Liver (tissue), 9 donors: Measurements from ENCODE around the gene TRIP6. TPM values are rescaled to one million over a fixed set of nuclear protein-coding genes. Genes with fewer than 3 reads are reported as not detected.
A peak's percentile ranks its signal among the peaks of the same experiment; 100 is the strongest.

ENCODE experiments used
- DNase-seq: peaks from one replicate; pipeline ENCODE4 v3.0.0-alpha.2; 2017; ENCODE audit warnings: low spot score
- H3K27ac ChIP-seq, 2 donors: one replicate each; pipeline ENCODE4 v1.7.0; 2013; ENCODE audit warnings: inconsistent platforms in 2 of 2, low read length in 2 of 2, control low read depth in 1 of 2, low read depth in 1 of 2, mild to moderate bottlenecking in 1 of 2
- H3K27me3 ChIP-seq, 4 donors: one replicate each; pipeline versions ENCODE4 v1.6.1 to v1.7.0; 2013; ENCODE audit warnings: low read length in 3 of 4, inconsistent platforms in 1 of 4, mild to moderate bottlenecking in 1 of 4, moderate library complexity in 1 of 4; ENCODE audit not compliant: control insufficient read depth in 4 of 4, insufficient read depth in 4 of 4
- H3K36me3 ChIP-seq, 4 donors: one replicate each; pipeline versions ENCODE4 v1.6.1 to v1.7.0; 2013; ENCODE audit warnings: low read length in 3 of 4, mild to moderate bottlenecking in 3 of 4, low read depth in 1 of 4, moderate library complexity in 1 of 4; ENCODE audit not compliant: control insufficient read depth in 4 of 4, insufficient read depth in 3 of 4
- H3K4me1 ChIP-seq, 4 donors: one replicate each; pipeline versions ENCODE4 v1.6.1 to v1.7.0; 2013; ENCODE audit warnings: low read length in 3 of 4, mild to moderate bottlenecking in 3 of 4, moderate library complexity in 1 of 4; ENCODE audit not compliant: control insufficient read depth in 4 of 4, insufficient read depth in 4 of 4
- H3K4me3 ChIP-seq, 3 donors: one replicate each; pipeline versions ENCODE4 v1.6.1 to v1.7.0; 2013; ENCODE audit warnings: low read length in 3 of 3, control low read depth in 1 of 3, low read depth in 1 of 3, mild to moderate bottlenecking in 1 of 3
- H3K9ac ChIP-seq, 2 donors: one replicate each; pipeline ENCODE4 v1.7.0; 2013; ENCODE audit warnings: low read length in 2 of 2, mild to moderate bottlenecking in 2 of 2, moderate library complexity in 2 of 2, control low read depth in 1 of 2, low read depth in 1 of 2
- H3K9me3 ChIP-seq, 4 donors: one replicate each; pipeline versions ENCODE4 v1.6.1 to v1.7.0; 2013; ENCODE audit warnings: low read length in 3 of 4; ENCODE audit not compliant: control insufficient read depth in 4 of 4
- EGR1 ChIP-seq, 2 donors: IDR thresholded peaks; 2 replicates each; pipeline ENCODE4 v1.6.1; 2016 to 2018; ENCODE audit warnings: antibody characterized with exemption in 2 of 2, low read depth in 2 of 2
- FOXA1 ChIP-seq: IDR thresholded peaks from 2 replicates; pipeline ENCODE4 v1.6.1; 2016; ENCODE audit warnings: antibody characterized with exemption
- GABPA ChIP-seq, 2 donors: IDR thresholded peaks in 1 of 2; conservative IDR thresholded peaks in 1 of 2; 2 replicates each; pipeline ENCODE4 v1.6.1; 2016; ENCODE audit warnings: antibody characterized with exemption in 2 of 2, mild to moderate bottlenecking in 1 of 2, moderate library complexity in 1 of 2
- HNF4G ChIP-seq: IDR thresholded peaks from 2 replicates; pipeline ENCODE4 v1.6.1; 2016; ENCODE audit warnings: antibody characterized with exemption
- JUND ChIP-seq, 2 donors: IDR thresholded peaks; 2 replicates each; pipeline ENCODE4 v1.6.1; 2016; ENCODE audit warnings: antibody characterized with exemption in 2 of 2
- RAD21 ChIP-seq, 2 donors: IDR thresholded peaks; 2 replicates each; pipeline ENCODE4 v1.6.1; 2016; ENCODE audit warnings: antibody characterized with exemption in 2 of 2, mild to moderate bottlenecking in 2 of 2
- RXRA ChIP-seq, 2 donors: IDR thresholded peaks; 2 replicates each; pipeline ENCODE4 v1.6.1; 2017 to 2018; ENCODE audit warnings: antibody characterized with exemption in 2 of 2, mild to moderate bottlenecking in 1 of 2
- TAF1 ChIP-seq: conservative IDR thresholded peaks from 2 replicates; pipeline ENCODE4 v1.6.1; 2016; ENCODE audit warnings: antibody characterized with exemption, mild to moderate bottlenecking
- WGBS: extraction: QIAGEN DNeasy Blood & Tissue Kit; methylation state at CpG from one replicate; pipeline ENCODE4 v1.1.7; 2013; 5-methylcytosine and 5-hydroxymethylcytosine counted together
- polyA plus RNA-seq, 2 donors: library from polyadenylated mRNA; stranded (reverse) in 1 of 2; unstranded in 1 of 2; fragments of 200-250 nt in 1 of 2; fragments of >200 nt in 1 of 2; fragmentation: Nextera tagmentation in 1 of 2; extraction: Ambion mirVana in 1 of 2; gene quantifications; one replicate each; pipeline versions ENCODE4 v1.2.1 to v1.2.3, GENCODE V29; 2013 to 2015
- total RNA-seq, 2 donors: library from RNA; depleted of rRNA; stranded (reverse); fragments of >200 nt; gene quantifications; one replicate each; pipeline ENCODE4 v1.2.3, GENCODE V29; 2014
- TF ChIP-seq, protein P1 (sequence below): IDR thresholded peaks from 2 replicates; pipeline ENCODE4 v1.6.1; 2016; ENCODE audit warnings: antibody characterized with exemption, mild to moderate bottlenecking
- TF ChIP-seq, protein P2 (sequence below): IDR thresholded peaks from 2 replicates; pipeline ENCODE4 v1.6.1; 2016; ENCODE audit warnings: antibody characterized with exemption
- TF ChIP-seq, protein P3 (sequence below): IDR thresholded peaks from 2 replicates; pipeline ENCODE4 v1.6.1; 2016; ENCODE audit warnings: antibody characterized with exemption
- TF ChIP-seq, protein P4 (sequence below): fragments of 150-350 bp; IDR thresholded peaks from 2 replicates; pipeline ENCODE4 v1.5.1; 2017; ENCODE audit warnings: improper control_type of control experiment, low read depth, low read length; ENCODE audit not compliant: missing input control
- donor health status: healthy.
- donor health status: healthy.
- donor health status: healthy.
- donor health status: healthy.
- donor health status: healthy.

TRIP6 gene
- total and polyA plus RNA-seq, 4 donors, result 14.6 to 30.7 (median 18.1) TPM

- H3K4me1 ChIP-seq, result peaks cover 0 to 25% (median 24%) of the 10 kb centered on the region in 4 donors
- no peaks in the 10 kb centered on the region for H3K9me3 ChIP-seq
- peak overlapping the region; percentile 56 to 75 for H3K9ac ChIP-seq
- under 1% methylated on average over 39 of the region's 39 CpGs for WGBS
- no peak for DNase-seq
- peaks cover 3 to 31% (median 17%) of the 10 kb centered on the region in 4 donors for H3K36me3 ChIP-seq
- TF ChIP-seq FOXA1 (no peak), GABPA (IDR thresholded peaks at IDR 0.05 in 1 of 2, conservative IDR thresholded peaks at IDR 0.05 in 1 of 2) (no peak), EGR1 (IDR thresholded peaks at IDR 0.05; ENCODE audit: low read depth in 2 of 2) (no peak), TAF1 (no peak), RAD21 (IDR thresholded peaks at IDR 0.05) (no peak), RXRA (IDR thresholded peaks at IDR 0.05) (no peak)
- TF ChIP-seq, protein P1, sequence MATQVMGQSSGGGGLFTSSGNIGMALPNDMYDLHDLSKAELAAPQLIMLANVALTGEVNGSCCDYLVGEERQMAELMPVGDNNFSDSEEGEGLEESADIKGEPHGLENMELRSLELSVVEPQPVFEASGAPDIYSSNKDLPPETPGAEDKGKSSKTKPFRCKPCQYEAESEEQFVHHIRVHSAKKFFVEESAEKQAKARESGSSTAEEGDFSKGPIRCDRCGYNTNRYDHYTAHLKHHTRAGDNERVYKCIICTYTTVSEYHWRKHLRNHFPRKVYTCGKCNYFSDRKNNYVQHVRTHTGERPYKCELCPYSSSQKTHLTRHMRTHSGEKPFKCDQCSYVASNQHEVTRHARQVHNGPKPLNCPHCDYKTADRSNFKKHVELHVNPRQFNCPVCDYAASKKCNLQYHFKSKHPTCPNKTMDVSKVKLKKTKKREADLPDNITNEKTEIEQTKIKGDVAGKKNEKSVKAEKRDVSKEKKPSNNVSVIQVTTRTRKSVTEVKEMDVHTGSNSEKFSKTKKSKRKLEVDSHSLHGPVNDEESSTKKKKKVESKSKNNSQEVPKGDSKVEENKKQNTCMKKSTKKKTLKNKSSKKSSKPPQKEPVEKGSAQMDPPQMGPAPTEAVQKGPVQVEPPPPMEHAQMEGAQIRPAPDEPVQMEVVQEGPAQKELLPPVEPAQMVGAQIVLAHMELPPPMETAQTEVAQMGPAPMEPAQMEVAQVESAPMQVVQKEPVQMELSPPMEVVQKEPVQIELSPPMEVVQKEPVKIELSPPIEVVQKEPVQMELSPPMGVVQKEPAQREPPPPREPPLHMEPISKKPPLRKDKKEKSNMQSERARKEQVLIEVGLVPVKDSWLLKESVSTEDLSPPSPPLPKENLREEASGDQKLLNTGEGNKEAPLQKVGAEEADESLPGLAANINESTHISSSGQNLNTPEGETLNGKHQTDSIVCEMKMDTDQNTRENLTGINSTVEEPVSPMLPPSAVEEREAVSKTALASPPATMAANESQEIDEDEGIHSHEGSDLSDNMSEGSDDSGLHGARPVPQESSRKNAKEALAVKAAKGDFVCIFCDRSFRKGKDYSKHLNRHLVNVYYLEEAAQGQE, result no peak
- TF ChIP-seq, protein P2, sequence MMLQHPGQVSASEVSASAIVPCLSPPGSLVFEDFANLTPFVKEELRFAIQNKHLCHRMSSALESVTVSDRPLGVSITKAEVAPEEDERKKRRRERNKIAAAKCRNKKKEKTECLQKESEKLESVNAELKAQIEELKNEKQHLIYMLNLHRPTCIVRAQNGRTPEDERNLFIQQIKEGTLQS, result no peak
- H3K27ac ChIP-seq, result peak overlapping the region; percentile 88 to 93
- H3K27me3 ChIP-seq, result no peaks in the 10 kb centered on the region
- H3K4me3 ChIP-seq, result peak overlapping the region; percentile 86 to 88 (median 86)
Measured at GRCh38 chr7:100875356-100875751, 8.2 kb downstream of the TRIP6 start.

GRCh38 chr7:100878013-100878412 is 10.8 kb downstream of the TRIP6 start:
- H3K9me3 ChIP-seq, result no peaks in the 10 kb centered on the region
- 93% methylated on average over 7 of the region's 7 CpGs for WGBS
- no peak overlapping the region for H3K4me3 ChIP-seq
- no peaks in the 10 kb centered on the region for H3K27me3 ChIP-seq
- no peak for TF ChIP-seq EGR1 (IDR thresholded peaks at IDR 0.05; ENCODE audit: low read depth in 2 of 2)
- TF ChIP-seq, protein P3, sequence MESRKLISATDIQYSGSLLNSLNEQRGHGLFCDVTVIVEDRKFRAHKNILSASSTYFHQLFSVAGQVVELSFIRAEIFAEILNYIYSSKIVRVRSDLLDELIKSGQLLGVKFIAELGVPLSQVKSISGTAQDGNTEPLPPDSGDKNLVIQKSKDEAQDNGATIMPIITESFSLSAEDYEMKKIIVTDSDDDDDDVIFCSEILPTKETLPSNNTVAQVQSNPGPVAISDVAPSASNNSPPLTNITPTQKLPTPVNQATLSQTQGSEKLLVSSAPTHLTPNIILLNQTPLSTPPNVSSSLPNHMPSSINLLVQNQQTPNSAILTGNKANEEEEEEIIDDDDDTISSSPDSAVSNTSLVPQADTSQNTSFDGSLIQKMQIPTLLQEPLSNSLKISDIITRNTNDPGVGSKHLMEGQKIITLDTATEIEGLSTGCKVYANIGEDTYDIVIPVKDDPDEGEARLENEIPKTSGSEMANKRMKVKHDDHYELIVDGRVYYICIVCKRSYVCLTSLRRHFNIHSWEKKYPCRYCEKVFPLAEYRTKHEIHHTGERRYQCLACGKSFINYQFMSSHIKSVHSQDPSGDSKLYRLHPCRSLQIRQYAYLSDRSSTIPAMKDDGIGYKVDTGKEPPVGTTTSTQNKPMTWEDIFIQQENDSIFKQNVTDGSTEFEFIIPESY, result no peak
- peaks cover 0 to 25% (median 24%) of the 10 kb centered on the region in 4 donors for H3K4me1 ChIP-seq
- no peak overlapping the region for H3K27ac ChIP-seq
- H3K36me3 ChIP-seq, result peaks cover 14 to 28% (median 20%) of the 10 kb centered on the region in 4 donors
- DNase-seq, result no peak
- H3K9ac ChIP-seq, result no peak overlapping the region

DNA sequence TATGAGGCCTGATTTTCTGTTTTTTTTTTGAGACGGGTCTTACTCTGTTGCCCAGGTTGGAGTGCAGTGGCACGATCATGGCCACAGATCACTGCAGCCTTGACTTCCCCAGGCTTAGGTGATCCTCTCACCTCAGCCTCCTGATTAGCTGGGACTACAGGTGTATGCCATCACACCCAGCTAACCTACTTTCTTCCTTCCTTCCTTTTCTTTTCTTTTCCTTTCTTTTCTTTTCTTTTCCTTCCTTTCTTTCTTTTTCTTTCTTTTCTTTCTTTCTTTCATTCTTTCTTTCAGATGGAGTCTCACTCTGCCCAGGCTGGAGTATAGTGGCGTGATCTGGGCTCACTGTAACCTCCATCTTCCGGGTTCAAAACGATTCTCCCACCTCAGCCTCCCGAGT is 11.5 kb downstream of the TRIP6 start:
- H3K4me1 ChIP-seq, result peaks cover 0 to 25% (median 23%) of the 10 kb centered on the region in 4 donors
- no peak overlapping the region for H3K9ac ChIP-seq
- TF ChIP-seq HNF4G, result no peak
- TF ChIP-seq, protein P1, result no peak
- no peak for TF ChIP-seq RAD21 (IDR thresholded peaks at IDR 0.05)
- TF ChIP-seq, protein P4, sequence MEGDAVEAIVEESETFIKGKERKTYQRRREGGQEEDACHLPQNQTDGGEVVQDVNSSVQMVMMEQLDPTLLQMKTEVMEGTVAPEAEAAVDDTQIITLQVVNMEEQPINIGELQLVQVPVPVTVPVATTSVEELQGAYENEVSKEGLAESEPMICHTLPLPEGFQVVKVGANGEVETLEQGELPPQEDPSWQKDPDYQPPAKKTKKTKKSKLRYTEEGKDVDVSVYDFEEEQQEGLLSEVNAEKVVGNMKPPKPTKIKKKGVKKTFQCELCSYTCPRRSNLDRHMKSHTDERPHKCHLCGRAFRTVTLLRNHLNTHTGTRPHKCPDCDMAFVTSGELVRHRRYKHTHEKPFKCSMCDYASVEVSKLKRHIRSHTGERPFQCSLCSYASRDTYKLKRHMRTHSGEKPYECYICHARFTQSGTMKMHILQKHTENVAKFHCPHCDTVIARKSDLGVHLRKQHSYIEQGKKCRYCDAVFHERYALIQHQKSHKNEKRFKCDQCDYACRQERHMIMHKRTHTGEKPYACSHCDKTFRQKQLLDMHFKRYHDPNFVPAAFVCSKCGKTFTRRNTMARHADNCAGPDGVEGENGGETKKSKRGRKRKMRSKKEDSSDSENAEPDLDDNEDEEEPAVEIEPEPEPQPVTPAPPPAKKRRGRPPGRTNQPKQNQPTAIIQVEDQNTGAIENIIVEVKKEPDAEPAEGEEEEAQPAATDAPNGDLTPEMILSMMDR, result no peak
- no peak for TF ChIP-seq JUND (IDR thresholded peaks at IDR 0.05)
- H3K9me3 ChIP-seq, result no peaks in the 10 kb centered on the region
- WGBS, result 88% methylated on average over 6 of the region's 6 CpGs
- H3K4me3 ChIP-seq, result no peak overlapping the region
- DNase-seq, result no peak
- H3K36me3 ChIP-seq, result peaks cover 17 to 31% (median 24%) of the 10 kb centered on the region in 4 donors
- no peak overlapping the region for H3K27ac ChIP-seq
- H3K27me3 ChIP-seq, result no peaks in the 10 kb centered on the region
